CD1c-positive myeloid dendritic cell (primary cell): Measurements from ENCODE around the gene IL34.

ENCODE experiments used
- DNase-seq: peaks from one replicate; pipeline ENCODE4 v3.0.0-alpha.2; 2016; ENCODE audit errors: extremely low spot score

IL34 gene

GRCh38 chr16:70687671-70688245 is 41.4 kb downstream of the IL34 start:
- no peak for DNase-seq

- DNase-seq: no peak
These were observed 41.9 kb downstream of the IL34 start for GRCh38 chr16:70688246-70688742.

GRCh38 chr16:70689035-70689969 is 42.9 kb downstream of the IL34 start:
- no peak for DNase-seq

- no peak for DNase-seq
These were observed 43.9 kb downstream of the IL34 start for GRCh38 chr16:70689970-70690891.

GRCh38 chr16:70691223-70692129 is 45.1 kb downstream of the IL34 start:
- no peak for DNase-seq

GRCh38 chr16:70692130-70692872 is 45.9 kb downstream of the IL34 start:
- no peak for DNase-seq

GRCh38 chr16:70692873-70693671 is 46.7 kb downstream of the IL34 start:
- DNase-seq: no peak

GRCh38 chr16:70694088-70694867 is 47.9 kb downstream of the IL34 start:
- no peak for DNase-seq

- DNase-seq: no peak
These were observed 48.5 kb downstream of the IL34 start for GRCh38 chr16:70694868-70695218.

- no peak for DNase-seq
These were observed 49.1 kb downstream of the IL34 start for GRCh38 chr16:70695331-70696070.

GRCh38 chr16:70696355-70696754 is 50.0 kb downstream of the IL34 start:
- DNase-seq: no peak

GRCh38 chr16:70696952-70697593 is 50.7 kb downstream of the IL34 start:
- no peak for DNase-seq

- no peak for DNase-seq
These were observed 51.3 kb downstream of the IL34 start for GRCh38 chr16:70697594-70698170.

- DNase-seq: no peak
These were observed 52.5 kb downstream of the IL34 start for GRCh38 chr16:70698901-70699300.

- DNase-seq: no peak
These were observed 53.3 kb downstream of the IL34 start for GRCh38 chr16:70699696-70700095.

GRCh38 chr16:70700101-70701020 is 54.0 kb downstream of the IL34 start:
- no peak for DNase-seq
